RWPE1 (cell line): Measurements from ENCODE around the gene SMARCA4.

Source experiments
- CTCF ChIA-PET: fragments of 350-600 bp; sonication (Branson Sonifier 250); formaldehyde crosslinking; extraction: SDS; loops from one replicate; lab custom pipeline; 2021; lab: Yijun Ruan, JAX
- POLR2A ChIA-PET: fragments of 400-600 bp; formaldehyde crosslinking; extraction: SDS; loops from one replicate; lab custom pipeline; 2020; ENCODE audit warnings: antibody characterized with exemption; ENCODE audit not compliant: low non-redundant PET; lab: Yijun Ruan, JAX
- DNase-seq: peaks from one replicate; pipeline ENCODE4 v3.0.0; 2012; ENCODE audit warnings: low spot score
- H3K27ac ChIP-seq: fragments of 450-650 bp; 2 replicates; pipeline ENCODE4 v1.5.1; 2017
- CTCF ChIP-seq: fragments of 450-650 bp; conservative IDR thresholded peaks from 2 replicates; pipeline ENCODE4 v1.5.1; 2017; ENCODE audit warnings: low read depth, mild to moderate bottlenecking

Gene SMARCA4

GRCh38 chr19:11020423-11020822 is 59.6 kb downstream of the SMARCA4 start:
- CTCF ChIA-PET = interaction anchor here (0.7 to 1.9 kb wide), 2 partner anchors 84 to 521 kb away, joined by 3 to 10 read pairs; no protein-coding TSS in a partner anchor
- no peak for TF ChIP-seq CTCF
- H3K27ac ChIP-seq = no peak overlapping the region
- POLR2A ChIA-PET = no interaction called here
- DNase-seq = no peak

GRCh38 chr19:11020982-11021759 is 60.3 kb downstream of the SMARCA4 start:
- ChIA-PET CTCF (interaction anchor here (0.7 to 1.9 kb wide), 2 partner anchors 85 to 522 kb away, joined by 3 to 10 read pairs; no protein-coding TSS in a partner anchor), POLR2A (no interaction called here)

GRCh38 chr19:11021760-11022144 is 60.9 kb downstream of the SMARCA4 start:
- TF ChIP-seq CTCF = no peak
- no peak overlapping the region for H3K27ac ChIP-seq
- ChIA-PET CTCF (no interaction called here), POLR2A (no interaction called here)
- no peak for DNase-seq

More at GRCh38 chr19:11020982-11021759, 60.3 kb downstream of the SMARCA4 start:
- DNase-seq = no peak
- no peak for TF ChIP-seq CTCF
- H3K27ac ChIP-seq = no peak overlapping the region

- CTCF ChIA-PET = no interaction called here
- POLR2A ChIA-PET = no interaction called here
- peak overlapping the region; percentile 3; the same call in 1 of the 2 replicates for H3K27ac ChIP-seq
- no peak for DNase-seq
- TF ChIP-seq CTCF = no peak
Observed at GRCh38 chr19:11023016-11023415, 62.2 kb downstream of the SMARCA4 start.

- POLR2A ChIA-PET = no interaction called here
- no peak for DNase-seq
- H3K27ac ChIP-seq = peak overlapping the region; percentile 15; the same call in 1 of the 2 replicates
- TF ChIP-seq CTCF = no peak
- CTCF ChIA-PET = interaction anchor here (0.6 kb wide), 1 partner anchor 15 kb away, joined by 3 read pairs; no protein-coding TSS in a partner anchor
Observed at GRCh38 chr19:11023710-11024109, 62.9 kb downstream of the SMARCA4 start.

GRCh38 chr19:11024259-11024658 is 63.4 kb downstream of the SMARCA4 start:
- DNase-seq = no peak
- POLR2A ChIA-PET = no interaction called here
- no peak for TF ChIP-seq CTCF
- peak overlapping the region; percentile 15 for H3K27ac ChIP-seq
- CTCF ChIA-PET = interaction anchor here (0.6 kb wide), 1 partner anchor 14 kb away, joined by 3 read pairs; no protein-coding TSS in a partner anchor
